WTC11 (cell line): ENCODE results near the gene ZNF525. TPM values are rescaled to one million over a fixed set of nuclear protein-coding genes. Genes with fewer than 3 reads are reported as not detected.
"Not testable (repeated sequence)": the region's sequence is repeated elsewhere in the genome, so short reads cannot be mapped to it uniquely, and the experiment has no call there.

Experiments
- ATAC-seq: fragments of 200-7000 bp; cut with Tn5 transposase; 2 replicates; pipeline ENCODE4 v1.10.0; 2021; ENCODE audit warnings: mild to moderate bottlenecking, moderate library complexity
- CTCF ChIA-PET: fragments of 300-600 bp; sonication (Branson Sonifier 250); formaldehyde crosslinking; loops from one replicate; lab custom pipeline; 2021; ENCODE audit warnings: antibody characterized with exemption; lab: Charles Lee
- POLR2A ChIA-PET: fragments of 350-600 bp; sonication (Branson Sonifier 250); formaldehyde crosslinking; loops from one replicate; lab custom pipeline; 2021; ENCODE audit warnings: antibody characterized with exemption; lab: Charles Lee
- DNase-seq: peaks from one replicate; pipeline ENCODE4 v3.0.0; 2021; ENCODE audit warnings: low spot score
- H3K27ac Mint-ChIP-seq: 2 replicates; pipeline ENCODE4 v1.8.0; 2021; ENCODE audit warnings: mixed read lengths
- H3K27me3 Mint-ChIP-seq: 2 replicates; pipeline ENCODE4 v1.8.0; 2021; ENCODE audit warnings: low read depth, mild to moderate bottlenecking, moderate library complexity, mixed read lengths
- H3K36me3 Mint-ChIP-seq: 2 replicates; pipeline ENCODE4 v1.8.0; 2021; ENCODE audit warnings: mixed read lengths
- H3K4me1 Mint-ChIP-seq: 2 replicates; pipeline ENCODE4 v1.8.0; 2022; ENCODE audit warnings: mixed read lengths
- H3K4me3 Mint-ChIP-seq: 2 replicates; pipeline ENCODE4 v1.8.0; 2021; ENCODE audit warnings: mild to moderate bottlenecking, moderate library complexity, mixed read lengths
- H3K9me3 Mint-ChIP-seq: 2 replicates; pipeline ENCODE4 v1.8.0; 2021; ENCODE audit warnings: mixed read lengths
- EMX1 ChIP-seq: fragments of 250-450 bp; sonication (Bioruptor Pico); IDR thresholded peaks from 2 replicates; pipeline ENCODE4 v1.8.0; 2021; ENCODE audit warnings: mild to moderate bottlenecking
- ESRRA ChIP-seq: sonication (generic); formaldehyde crosslinking; IDR thresholded peaks from 2 replicates; pipeline ENCODE4 v1.8.1; 2022; ENCODE audit warnings: mild to moderate bottlenecking, missing genetic modification reagents, borderline replicate concordance
- ETV6 ChIP-seq: sonication (generic); formaldehyde crosslinking; IDR thresholded peaks from 2 replicates; pipeline ENCODE4 v1.8.1; 2022; ENCODE audit warnings: mild to moderate bottlenecking, missing genetic modification reagents
- MXD4 ChIP-seq: fragments of 250-450 bp; sonication (Bioruptor Pico); IDR thresholded peaks from 2 replicates; pipeline ENCODE4 v1.8.0; 2021; ENCODE audit warnings: mild to moderate bottlenecking, moderate library complexity, borderline replicate concordance
- NR2C2 ChIP-seq: sonication (generic); formaldehyde crosslinking; IDR thresholded peaks from 2 replicates; pipeline ENCODE4 v1.8.0; 2022; ENCODE audit warnings: mild to moderate bottlenecking, missing genetic modification reagents
- TEAD1 ChIP-seq: sonication (generic); formaldehyde crosslinking; IDR thresholded peaks from 2 replicates; pipeline ENCODE4 v1.8.0; 2022; ENCODE audit warnings: mild to moderate bottlenecking, missing genetic modification reagents
- ZNF121 ChIP-seq: sonication (generic); formaldehyde crosslinking; IDR thresholded peaks from 2 replicates; pipeline ENCODE4 v1.8.0; 2023; ENCODE audit warnings: missing genetic modification reagents
- ZNF219 ChIP-seq: sonication (generic); formaldehyde crosslinking; IDR thresholded peaks from 2 replicates; pipeline ENCODE4 v1.8.0; 2023; ENCODE audit warnings: missing genetic modification reagents, mild to moderate bottlenecking, borderline replicate concordance
- ZNF263 ChIP-seq: sonication (generic); formaldehyde crosslinking; IDR thresholded peaks from 2 replicates; pipeline ENCODE4 v1.8.1; 2022; ENCODE audit warnings: low read depth, mild to moderate bottlenecking, moderate library complexity, missing genetic modification reagents
- total RNA-seq: library from RNA; stranded (reverse); gene quantifications from 3 replicates; pipeline ENCODE4 v1.2.3, GENCODE V29; 2021
- TF ChIP-seq, protein P1 (sequence below): sonication (generic); formaldehyde crosslinking; IDR thresholded peaks from 2 replicates; pipeline ENCODE4 v1.8.0; 2022; ENCODE audit warnings: mild to moderate bottlenecking, missing genetic modification reagents
- TF ChIP-seq, protein P2 (sequence below): sonication (generic); formaldehyde crosslinking; IDR thresholded peaks from 2 replicates; pipeline ENCODE4 v1.8.0; 2023; ENCODE audit warnings: missing genetic modification reagents, mild to moderate bottlenecking, borderline replicate concordance
- TF ChIP-seq, protein P3 (sequence below): sonication (generic); formaldehyde crosslinking; IDR thresholded peaks from 2 replicates; pipeline ENCODE4 v1.8.1; 2023; ENCODE audit warnings: mild to moderate bottlenecking, missing genetic modification reagents, moderate library complexity
- TF ChIP-seq, protein P4 (sequence below): sonication (generic); formaldehyde crosslinking; IDR thresholded peaks from 2 replicates; pipeline ENCODE4 v1.8.1; 2023; ENCODE audit warnings: mild to moderate bottlenecking, missing genetic modification reagents
- TF ChIP-seq, protein P5 (sequence below): sonication (generic); formaldehyde crosslinking; IDR thresholded peaks from 2 replicates; pipeline ENCODE4 v1.8.1; 2023; ENCODE audit warnings: mild to moderate bottlenecking, missing genetic modification reagents, borderline replicate concordance

Gene ZNF525
- total RNA-seq, 1 experiment from 2014 or later = 59.7 TPM

DNA sequence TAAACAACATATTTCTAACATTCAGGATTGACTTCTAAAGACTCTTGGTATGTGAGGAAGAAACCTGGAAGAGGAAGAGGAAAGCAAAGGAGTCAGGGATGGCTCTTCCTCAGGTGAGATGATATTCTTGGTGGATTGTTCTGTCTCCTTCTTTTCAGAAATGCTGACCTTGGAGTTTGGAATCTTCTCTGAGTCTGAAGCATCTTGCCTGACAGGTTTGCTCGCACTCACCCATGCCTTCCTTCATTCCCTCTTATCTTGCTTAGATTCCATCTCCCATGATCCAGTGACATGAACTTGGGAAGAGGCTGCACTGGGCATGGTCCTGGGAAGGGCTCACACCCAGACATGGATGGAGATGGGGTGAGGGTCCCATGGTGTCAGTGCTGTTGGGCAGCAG lies 32.4 kb downstream of the ZNF525 start:
- Mint-ChIP-seq H3K27ac (0 out of 2 replicates have a peak overlapping the region, but pooled peaks have one; percentile 38), H3K4me1 (peaks cover 37% of the 10 kb centered on the region), H3K36me3 (peaks cover 36% of the 10 kb centered on the region)
- DNase-seq, ATAC-seq, POLR2A ChIA-PET, H3K9me3 Mint-ChIP-seq, H3K4me3 Mint-ChIP-seq, CTCF ChIA-PET, H3K27me3 Mint-ChIP-seq: not testable (repeated sequence)

DNA sequence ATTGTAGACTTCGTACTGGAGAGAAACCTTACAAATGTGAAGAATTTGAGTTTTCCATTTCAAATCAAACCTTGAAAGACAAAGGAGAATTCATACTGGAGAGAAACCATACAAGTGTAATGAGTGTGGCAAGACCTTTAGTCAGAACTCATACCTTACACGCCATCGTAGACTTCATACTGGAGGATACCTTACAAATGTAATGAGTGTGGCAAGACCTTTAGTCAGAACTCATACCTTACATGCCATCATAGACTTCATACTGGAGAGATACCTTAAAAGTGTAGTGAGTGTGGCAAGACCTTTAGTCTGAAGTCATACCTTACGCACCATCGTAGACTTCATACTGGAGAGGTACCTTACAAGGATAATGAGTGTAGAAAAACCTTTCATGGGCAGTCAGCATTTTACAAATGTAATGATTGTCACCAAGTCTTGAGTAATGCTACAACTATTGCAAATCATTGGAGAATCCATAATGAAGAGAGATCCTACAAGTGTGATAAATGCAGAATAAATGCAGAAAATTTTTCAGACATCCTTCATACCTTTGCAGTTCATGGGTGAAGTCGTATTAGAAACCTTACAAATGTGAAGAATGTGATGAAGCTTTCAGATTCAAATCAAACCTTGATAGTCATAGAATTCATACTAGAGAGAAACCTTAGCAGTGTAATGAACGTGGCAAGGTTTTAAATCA lies 44.1 kb downstream of the ZNF525 start:
- ATAC-seq = no peak
- no peak overlapping the region for H3K27ac Mint-ChIP-seq

DNA sequence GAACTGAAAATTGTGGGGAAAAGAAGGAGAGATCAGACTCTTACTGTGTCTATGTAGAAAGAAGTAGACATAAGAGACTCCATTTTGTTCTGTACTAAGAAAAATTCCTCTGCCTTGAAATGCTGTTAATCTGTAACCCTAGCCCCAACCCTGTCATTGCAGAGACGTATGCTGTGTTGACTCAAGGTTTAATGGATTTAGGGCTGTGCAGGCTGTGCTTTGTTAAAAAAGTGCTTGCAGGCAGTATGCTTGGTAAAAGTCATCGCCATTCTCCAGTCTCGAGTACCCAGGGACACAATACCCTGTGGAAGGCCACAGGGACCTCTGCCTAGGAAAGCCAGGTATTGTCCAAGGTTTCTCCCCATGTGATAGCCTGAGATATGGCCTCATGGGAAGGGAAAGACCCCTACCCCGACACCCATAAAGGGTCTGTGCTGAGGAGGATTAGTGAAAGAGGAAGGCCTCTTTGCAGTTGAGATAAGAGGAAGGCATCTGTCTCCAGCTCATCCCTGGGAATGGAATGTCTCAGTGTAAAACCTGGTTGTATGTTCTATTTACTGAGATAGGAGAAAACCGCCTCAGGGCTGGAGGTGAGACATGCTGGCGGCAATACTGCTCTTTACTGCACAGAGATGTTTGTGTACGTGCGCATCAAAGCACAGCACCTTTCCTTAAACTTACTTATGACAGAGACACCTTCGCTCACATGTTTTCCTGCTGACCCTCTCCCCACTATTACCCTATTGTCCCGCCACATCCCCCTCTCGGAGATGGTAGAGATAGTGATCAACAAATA lies 55.2 kb downstream of the ZNF525 start:
- H3K9me3 Mint-ChIP-seq, ATAC-seq, H3K4me3 Mint-ChIP-seq, CTCF ChIA-PET, DNase-seq, POLR2A ChIA-PET, H3K27me3 Mint-ChIP-seq, H3K36me3 Mint-ChIP-seq: not testable (repeated sequence)
- H3K4me1 Mint-ChIP-seq = peaks cover 23% of the 10 kb centered on the region
- peak overlapping the region; percentile 35; the same call in 1 of the 2 replicates for H3K27ac Mint-ChIP-seq

More for the DNA sequence above, 44.1 kb downstream of the ZNF525 start:
- H3K9me3 Mint-ChIP-seq = peaks cover 55% of the 10 kb centered on the region
- TF ChIP-seq ZNF219 (CRISPR knock-in tag) = no peak
- TF ChIP-seq MXD4 (CRISPR knock-in tag) = no peak
- TF ChIP-seq, protein P1, sequence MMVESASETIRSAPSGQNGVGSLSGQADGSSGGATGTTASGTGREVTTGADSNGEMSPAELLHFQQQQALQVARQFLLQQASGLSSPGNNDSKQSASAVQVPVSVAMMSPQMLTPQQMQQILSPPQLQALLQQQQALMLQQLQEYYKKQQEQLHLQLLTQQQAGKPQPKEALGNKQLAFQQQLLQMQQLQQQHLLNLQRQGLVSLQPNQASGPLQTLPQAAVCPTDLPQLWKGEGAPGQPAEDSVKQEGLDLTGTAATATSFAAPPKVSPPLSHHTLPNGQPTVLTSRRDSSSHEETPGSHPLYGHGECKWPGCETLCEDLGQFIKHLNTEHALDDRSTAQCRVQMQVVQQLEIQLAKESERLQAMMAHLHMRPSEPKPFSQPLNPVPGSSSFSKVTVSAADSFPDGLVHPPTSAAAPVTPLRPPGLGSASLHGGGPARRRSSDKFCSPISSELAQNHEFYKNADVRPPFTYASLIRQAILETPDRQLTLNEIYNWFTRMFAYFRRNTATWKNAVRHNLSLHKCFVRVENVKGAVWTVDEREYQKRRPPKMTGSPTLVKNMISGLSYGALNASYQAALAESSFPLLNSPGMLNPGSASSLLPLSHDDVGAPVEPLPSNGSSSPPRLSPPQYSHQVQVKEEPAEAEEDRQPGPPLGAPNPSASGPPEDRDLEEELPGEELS (CRISPR knock-in tag) = no peak
- TF ChIP-seq, protein P2, sequence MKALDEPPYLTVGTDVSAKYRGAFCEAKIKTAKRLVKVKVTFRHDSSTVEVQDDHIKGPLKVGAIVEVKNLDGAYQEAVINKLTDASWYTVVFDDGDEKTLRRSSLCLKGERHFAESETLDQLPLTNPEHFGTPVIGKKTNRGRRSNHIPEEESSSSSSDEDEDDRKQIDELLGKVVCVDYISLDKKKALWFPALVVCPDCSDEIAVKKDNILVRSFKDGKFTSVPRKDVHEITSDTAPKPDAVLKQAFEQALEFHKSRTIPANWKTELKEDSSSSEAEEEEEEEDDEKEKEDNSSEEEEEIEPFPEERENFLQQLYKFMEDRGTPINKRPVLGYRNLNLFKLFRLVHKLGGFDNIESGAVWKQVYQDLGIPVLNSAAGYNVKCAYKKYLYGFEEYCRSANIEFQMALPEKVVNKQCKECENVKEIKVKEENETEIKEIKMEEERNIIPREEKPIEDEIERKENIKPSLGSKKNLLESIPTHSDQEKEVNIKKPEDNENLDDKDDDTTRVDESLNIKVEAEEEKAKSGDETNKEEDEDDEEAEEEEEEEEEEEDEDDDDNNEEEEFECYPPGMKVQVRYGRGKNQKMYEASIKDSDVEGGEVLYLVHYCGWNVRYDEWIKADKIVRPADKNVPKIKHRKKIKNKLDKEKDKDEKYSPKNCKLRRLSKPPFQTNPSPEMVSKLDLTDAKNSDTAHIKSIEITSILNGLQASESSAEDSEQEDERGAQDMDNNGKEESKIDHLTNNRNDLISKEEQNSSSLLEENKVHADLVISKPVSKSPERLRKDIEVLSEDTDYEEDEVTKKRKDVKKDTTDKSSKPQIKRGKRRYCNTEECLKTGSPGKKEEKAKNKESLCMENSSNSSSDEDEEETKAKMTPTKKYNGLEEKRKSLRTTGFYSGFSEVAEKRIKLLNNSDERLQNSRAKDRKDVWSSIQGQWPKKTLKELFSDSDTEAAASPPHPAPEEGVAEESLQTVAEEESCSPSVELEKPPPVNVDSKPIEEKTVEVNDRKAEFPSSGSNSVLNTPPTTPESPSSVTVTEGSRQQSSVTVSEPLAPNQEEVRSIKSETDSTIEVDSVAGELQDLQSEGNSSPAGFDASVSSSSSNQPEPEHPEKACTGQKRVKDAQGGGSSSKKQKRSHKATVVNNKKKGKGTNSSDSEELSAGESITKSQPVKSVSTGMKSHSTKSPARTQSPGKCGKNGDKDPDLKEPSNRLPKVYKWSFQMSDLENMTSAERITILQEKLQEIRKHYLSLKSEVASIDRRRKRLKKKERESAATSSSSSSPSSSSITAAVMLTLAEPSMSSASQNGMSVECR = no peak
- no peak overlapping the region for H3K4me3 Mint-ChIP-seq
- peaks cover 80% of the 10 kb centered on the region for H3K36me3 Mint-ChIP-seq
- POLR2A ChIA-PET = no interaction called here
- H3K4me1 Mint-ChIP-seq = no peaks in the 10 kb centered on the region
- peaks cover 15% of the 10 kb centered on the region for H3K27me3 Mint-ChIP-seq
- CTCF ChIA-PET = no interaction called here
- no peak for DNase-seq

DNA sequence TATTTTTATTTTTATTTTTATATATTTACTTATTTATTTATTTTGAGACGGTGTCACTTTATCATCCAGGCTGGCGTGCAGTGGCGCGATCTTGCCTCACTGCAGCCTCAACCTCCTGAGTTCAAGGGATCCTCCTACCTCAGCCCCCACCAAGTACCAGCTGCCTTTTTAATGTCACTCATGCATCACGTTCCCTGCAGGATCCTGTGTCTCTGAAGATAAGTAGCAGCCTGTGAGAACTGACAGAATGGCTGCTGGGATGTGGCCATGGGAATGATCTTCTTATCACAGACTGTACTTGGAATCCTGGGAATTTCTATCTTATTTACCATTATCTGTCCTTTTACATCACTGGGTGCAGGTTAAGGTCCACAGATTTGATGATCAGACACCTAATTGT lies 57.0 kb downstream of the ZNF525 start:
- Mint-ChIP-seq H3K4me1 (peaks cover 23% of the 10 kb centered on the region), H3K4me3 (no peak overlapping the region), H3K36me3 (no peaks in the 10 kb centered on the region), H3K9me3 (peaks cover 1% of the 10 kb centered on the region), H3K27ac (peak overlapping the region; percentile 50), H3K27me3 (no peaks in the 10 kb centered on the region)
- ChIA-PET POLR2A (no interaction called here), CTCF (interaction anchor here (0.5 to 3.8 kb wide), 2 partner anchors 51 to 360 kb away, joined by 3 to 44 read pairs; no protein-coding TSS in a partner anchor)
- DNase-seq = no peak
- ATAC-seq = no peak
- TF ChIP-seq, protein P3, sequence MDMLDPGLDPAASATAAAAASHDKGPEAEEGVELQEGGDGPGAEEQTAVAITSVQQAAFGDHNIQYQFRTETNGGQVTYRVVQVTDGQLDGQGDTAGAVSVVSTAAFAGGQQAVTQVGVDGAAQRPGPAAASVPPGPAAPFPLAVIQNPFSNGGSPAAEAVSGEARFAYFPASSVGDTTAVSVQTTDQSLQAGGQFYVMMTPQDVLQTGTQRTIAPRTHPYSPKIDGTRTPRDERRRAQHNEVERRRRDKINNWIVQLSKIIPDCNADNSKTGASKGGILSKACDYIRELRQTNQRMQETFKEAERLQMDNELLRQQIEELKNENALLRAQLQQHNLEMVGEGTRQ (CRISPR knock-in tag) = no peak
- TF ChIP-seq ESRRA (CRISPR knock-in tag) = no peak
- TF ChIP-seq NR2C2 = no peak
- TF ChIP-seq, protein P4, sequence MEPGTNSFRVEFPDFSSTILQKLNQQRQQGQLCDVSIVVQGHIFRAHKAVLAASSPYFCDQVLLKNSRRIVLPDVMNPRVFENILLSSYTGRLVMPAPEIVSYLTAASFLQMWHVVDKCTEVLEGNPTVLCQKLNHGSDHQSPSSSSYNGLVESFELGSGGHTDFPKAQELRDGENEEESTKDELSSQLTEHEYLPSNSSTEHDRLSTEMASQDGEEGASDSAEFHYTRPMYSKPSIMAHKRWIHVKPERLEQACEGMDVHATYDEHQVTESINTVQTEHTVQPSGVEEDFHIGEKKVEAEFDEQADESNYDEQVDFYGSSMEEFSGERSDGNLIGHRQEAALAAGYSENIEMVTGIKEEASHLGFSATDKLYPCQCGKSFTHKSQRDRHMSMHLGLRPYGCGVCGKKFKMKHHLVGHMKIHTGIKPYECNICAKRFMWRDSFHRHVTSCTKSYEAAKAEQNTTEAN (CRISPR knock-in tag) = no peak
- no peak for TF ChIP-seq EMX1
- TF ChIP-seq, protein P5, sequence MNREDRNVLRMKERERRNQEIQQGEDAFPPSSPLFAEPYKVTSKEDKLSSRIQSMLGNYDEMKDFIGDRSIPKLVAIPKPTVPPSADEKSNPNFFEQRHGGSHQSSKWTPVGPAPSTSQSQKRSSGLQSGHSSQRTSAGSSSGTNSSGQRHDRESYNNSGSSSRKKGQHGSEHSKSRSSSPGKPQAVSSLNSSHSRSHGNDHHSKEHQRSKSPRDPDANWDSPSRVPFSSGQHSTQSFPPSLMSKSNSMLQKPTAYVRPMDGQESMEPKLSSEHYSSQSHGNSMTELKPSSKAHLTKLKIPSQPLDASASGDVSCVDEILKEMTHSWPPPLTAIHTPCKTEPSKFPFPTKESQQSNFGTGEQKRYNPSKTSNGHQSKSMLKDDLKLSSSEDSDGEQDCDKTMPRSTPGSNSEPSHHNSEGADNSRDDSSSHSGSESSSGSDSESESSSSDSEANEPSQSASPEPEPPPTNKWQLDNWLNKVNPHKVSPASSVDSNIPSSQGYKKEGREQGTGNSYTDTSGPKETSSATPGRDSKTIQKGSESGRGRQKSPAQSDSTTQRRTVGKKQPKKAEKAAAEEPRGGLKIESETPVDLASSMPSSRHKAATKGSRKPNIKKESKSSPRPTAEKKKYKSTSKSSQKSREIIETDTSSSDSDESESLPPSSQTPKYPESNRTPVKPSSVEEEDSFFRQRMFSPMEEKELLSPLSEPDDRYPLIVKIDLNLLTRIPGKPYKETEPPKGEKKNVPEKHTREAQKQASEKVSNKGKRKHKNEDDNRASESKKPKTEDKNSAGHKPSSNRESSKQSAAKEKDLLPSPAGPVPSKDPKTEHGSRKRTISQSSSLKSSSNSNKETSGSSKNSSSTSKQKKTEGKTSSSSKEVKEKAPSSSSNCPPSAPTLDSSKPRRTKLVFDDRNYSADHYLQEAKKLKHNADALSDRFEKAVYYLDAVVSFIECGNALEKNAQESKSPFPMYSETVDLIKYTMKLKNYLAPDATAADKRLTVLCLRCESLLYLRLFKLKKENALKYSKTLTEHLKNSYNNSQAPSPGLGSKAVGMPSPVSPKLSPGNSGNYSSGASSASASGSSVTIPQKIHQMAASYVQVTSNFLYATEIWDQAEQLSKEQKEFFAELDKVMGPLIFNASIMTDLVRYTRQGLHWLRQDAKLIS (CRISPR knock-in tag) = no peak
- no peak for TF ChIP-seq TEAD1 (CRISPR knock-in tag)
- TF ChIP-seq ZNF263 (CRISPR knock-in tag) = no peak
- TF ChIP-seq ZNF121 (CRISPR knock-in tag) = no peak
- no peak for TF ChIP-seq ETV6 (CRISPR knock-in tag)
